ENCODE results near the gene CDKN3. TPM values are rescaled to one million over a fixed set of nuclear protein-coding genes. Genes with fewer than 3 reads are reported as not detected.
"Not testable (repeated sequence)": the region's sequence is repeated elsewhere in the genome, so short reads cannot be mapped to it uniquely, and the experiment has no call there.

The CDKN3 gene
- total RNA-seq, 1 donor from 2014 or later: 10.3 TPM

- no peak for DNase-seq (ENCODE audit: low spot score in 2 of 2, unreplicated experiment in 2 of 2)
- Mint-ChIP-seq H3K36me3 (no peaks in the 10 kb centered on the region), H3K9me3 (peaks cover 4% of the 10 kb centered on the region), H3K4me3 (no peak overlapping the region), H3K27ac (no peak overlapping the region), H3K27me3 (ENCODE audit: low read depth) (no peaks in the 10 kb centered on the region), H3K4me1 (peaks cover 16% of the 10 kb centered on the region)
- no peak for TF ChIP-seq CTCF (IDR thresholded peaks at IDR 0.05; ENCODE audit: unreplicated experiment)
Observed at GRCh38 chr14:54385556-54385955, 11.3 kb upstream of the CDKN3 start.

GRCh38 chr14:54387328-54387727 lies 9.5 kb upstream of the CDKN3 start:
- Mint-ChIP-seq H3K4me1 (peaks cover 9% of the 10 kb centered on the region), H3K9me3 (no peaks in the 10 kb centered on the region), H3K36me3 (no peaks in the 10 kb centered on the region), H3K27ac (no peak overlapping the region), H3K4me3 (no peak overlapping the region), H3K27me3 (ENCODE audit: low read depth) (no peaks in the 10 kb centered on the region)
- no peak for TF ChIP-seq CTCF (IDR thresholded peaks at IDR 0.05; ENCODE audit: unreplicated experiment)
- DNase-seq (ENCODE audit: low spot score in 2 of 2, unreplicated experiment in 2 of 2): no peak

DNA sequence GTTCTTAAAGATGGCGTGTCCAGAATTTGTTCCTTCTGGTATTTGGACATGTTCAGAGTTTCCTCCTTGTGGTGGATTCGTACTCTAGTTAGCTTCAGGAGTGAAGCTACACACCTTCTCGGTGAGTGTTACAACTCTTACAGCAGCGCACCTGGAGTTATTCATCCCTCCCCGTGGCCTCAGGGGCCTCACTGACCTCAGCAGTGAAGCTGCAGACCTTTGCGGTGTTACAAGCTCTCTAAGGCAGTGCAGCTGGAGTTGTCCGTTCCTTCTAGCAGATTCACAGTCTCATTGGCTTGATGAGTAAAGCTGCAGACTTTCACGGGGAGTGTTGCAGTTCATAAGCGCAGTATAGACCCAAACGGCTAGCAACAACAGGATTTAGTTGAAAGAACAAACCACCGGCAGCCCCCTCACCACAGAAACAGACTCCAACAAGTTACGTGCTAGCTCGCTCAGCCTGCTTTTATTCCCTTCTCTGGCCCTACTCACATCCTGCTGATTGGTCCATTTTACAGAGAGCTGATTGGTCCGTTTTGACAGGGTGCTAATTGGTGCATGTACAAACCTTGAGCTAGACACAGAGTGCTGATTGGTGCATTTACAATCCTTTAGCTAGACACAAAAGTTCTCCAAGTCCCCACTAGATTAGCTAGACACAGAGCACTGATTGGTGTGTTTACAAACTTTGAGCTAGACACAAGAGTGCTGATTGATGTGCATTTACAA lies 4.5 kb upstream of the CDKN3 start:
- Mint-ChIP-seq H3K9me3 (no peaks in the 10 kb centered on the region), H3K36me3 (no peaks in the 10 kb centered on the region), H3K4me1 (peaks cover 2% of the 10 kb centered on the region), H3K4me3 (no peak overlapping the region), H3K27me3 (ENCODE audit: low read depth) (no peaks in the 10 kb centered on the region), H3K27ac (no peak overlapping the region)
- no peak for DNase-seq (ENCODE audit: low spot score in 2 of 2, unreplicated experiment in 2 of 2)
- TF ChIP-seq CTCF (IDR thresholded peaks at IDR 0.05; ENCODE audit: unreplicated experiment): no peak

DNA sequence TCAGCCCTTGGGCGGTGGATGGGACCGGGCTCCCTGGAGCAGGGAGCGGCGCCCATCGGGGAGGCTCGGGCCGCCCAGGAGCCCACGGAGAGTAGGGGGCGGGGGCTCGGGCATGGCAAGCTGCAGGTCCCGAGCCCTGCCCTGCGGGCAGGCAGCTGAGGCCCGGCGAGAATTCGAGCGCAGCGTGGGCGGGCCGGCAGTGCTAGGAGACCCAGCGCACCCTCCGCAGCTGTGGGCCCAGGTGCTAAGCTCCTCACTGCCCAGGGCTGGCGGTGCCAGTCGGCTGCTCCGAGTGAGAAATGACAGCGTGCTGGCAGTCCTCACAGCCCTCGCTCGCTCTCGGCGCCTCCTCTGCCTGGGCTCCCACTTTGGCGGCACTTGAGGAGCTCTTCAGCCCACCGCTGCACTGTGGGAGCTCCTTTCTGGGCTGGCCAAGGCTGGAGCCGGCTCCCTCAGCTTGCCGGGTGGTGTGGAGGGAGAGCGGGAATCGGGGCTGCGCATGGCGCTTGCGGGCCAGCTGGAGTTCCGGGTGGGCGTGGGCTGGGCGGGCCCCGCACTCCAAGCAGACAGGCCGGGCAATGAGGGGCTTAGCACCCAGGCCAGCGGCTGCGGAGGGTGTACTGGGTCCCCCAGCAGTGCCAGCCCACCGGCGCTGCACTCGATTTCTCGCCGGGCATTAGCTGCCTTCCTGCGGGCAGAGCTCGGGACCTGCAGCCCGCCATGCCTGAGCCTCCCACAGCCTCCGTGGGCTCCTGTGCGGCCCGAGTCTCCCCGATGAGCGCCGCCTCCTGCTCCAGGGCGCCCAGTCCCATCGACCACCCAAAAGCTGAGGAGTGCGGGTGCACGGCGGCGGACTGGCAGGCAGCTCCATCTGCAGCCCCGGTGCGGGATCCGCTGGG lies 3.6 kb upstream of the CDKN3 start:
- not testable (repeated sequence) for H3K9me3 Mint-ChIP-seq; H3K4me3 Mint-ChIP-seq; DNase-seq (ENCODE audit: low spot score in 2 of 2, unreplicated experiment in 2 of 2); H3K27ac Mint-ChIP-seq; H3K27me3 Mint-ChIP-seq (ENCODE audit: low read depth); H3K36me3 Mint-ChIP-seq
- H3K4me1 Mint-ChIP-seq: peaks cover 10% of the 10 kb centered on the region

- peaks cover 18% of the 10 kb centered on the region for H3K4me1 Mint-ChIP-seq
- H3K4me3 Mint-ChIP-seq: no peak overlapping the region
- no peak overlapping the region for H3K27ac Mint-ChIP-seq
- H3K9me3 Mint-ChIP-seq: no peaks in the 10 kb centered on the region
- no peaks in the 10 kb centered on the region for H3K27me3 Mint-ChIP-seq (ENCODE audit: low read depth)
- no peak for TF ChIP-seq CTCF (IDR thresholded peaks at IDR 0.05; ENCODE audit: unreplicated experiment)
- DNase-seq (ENCODE audit: low spot score in 2 of 2, unreplicated experiment in 2 of 2): no peak
- H3K36me3 Mint-ChIP-seq: no peaks in the 10 kb centered on the region
Observed at GRCh38 chr14:54394596-54394995, 2.2 kb upstream of the CDKN3 start.

GRCh38 chr14:54395284-54395683 lies 1.5 kb upstream of the CDKN3 start:
- Mint-ChIP-seq H3K27ac (no peak overlapping the region), H3K4me1 (peaks cover 18% of the 10 kb centered on the region), H3K27me3 (ENCODE audit: low read depth) (no peaks in the 10 kb centered on the region), H3K4me3 (no peak overlapping the region), H3K9me3 (no peaks in the 10 kb centered on the region), H3K36me3 (no peaks in the 10 kb centered on the region)
- DNase-seq (ENCODE audit: low spot score in 2 of 2, unreplicated experiment in 2 of 2): no peak
- TF ChIP-seq CTCF (IDR thresholded peaks at IDR 0.05; ENCODE audit: unreplicated experiment): no peak

All from mesothelial cell of epicardium (in vitro differentiated cells).